ENCODE measurements around the gene PSMD2. TPM values are rescaled to one million over a fixed set of nuclear protein-coding genes. Genes with fewer than 3 reads are reported as not detected.

PSMD2 gene
- total and polyA plus RNA-seq, 2 of the 8 experiments (the other 6 are each of a cell fraction or from before 2014, with no cell fraction given) = 350 to 363 TPM

- no peak for FAIRE-seq
- TF ChIP-seq USF2 (IDR thresholded peaks at IDR 0.05; ENCODE audit: low read length) (no peak), TEAD4 (IDR thresholded peaks at IDR 0.05; ENCODE audit: low read depth, low read length) (no peak), NRF1 (IDR thresholded peaks at IDR 0.05; ENCODE audit: low read depth, low read length) (no peak), RFX5 (IDR thresholded peaks at IDR 0.05; ENCODE audit: borderline replicate concordance, low read depth, low read length) (no peak), ZNF274 (IDR thresholded peaks at IDR 0.05; ENCODE audit: borderline replicate concordance, extremely low read depth, low read length) (no peak), NANOG (IDR thresholded peaks at IDR 0.05; ENCODE audit: insufficient read depth, low read depth, low read length, poor library complexity, severe bottlenecking) (no peak), CBX5 (IDR thresholded peaks at IDR 0.05; ENCODE audit: low read depth, low read length) (no peak), CHD2 (IDR thresholded peaks at IDR 0.05; ENCODE audit: low read length) (no peak), SRF (IDR thresholded peaks at IDR 0.05; ENCODE audit: low read depth, low read length) (no peak), CTCF (IDR thresholded peaks at IDR 0.05; ENCODE audit: control extremely low read depth in 1 of 3, insufficient read depth in 1 of 3, low read depth in 1 of 3, low read length in 3 of 3) (no peak)
Measured at GRCh38 chr3:184300378-184300720, 1.3 kb downstream of the PSMD2 start.

More at GRCh38 chr3:184300378-184300720, 1.3 kb downstream of the PSMD2 start:
- ChIA-PET CTCF (ENCODE audit: partially characterized antibody) (interaction anchor here (0.6 to 3.5 kb wide), 4 partner anchors 20 to 70 kb away, joined by 3 to 10 read pairs (median 4); partner anchors contain the start of gene EEF1AKMT4), POLR2A (ENCODE audit: partially characterized antibody) (interaction anchor here (1.4 to 5.2 kb wide), 3 partner anchors 17 to 50 kb away, joined by 5 to 43 read pairs (median 17); partner anchors contain the start of gene EEF1AKMT4)
- H2BK20ac ChIP-seq (ENCODE audit: low read length) = no peak overlapping the region
- no peak overlapping the region for H3K23ac ChIP-seq (ENCODE audit: insufficient read length)
- no peak overlapping the region; the same call in 1 of the 2 replicates for H4K8ac ChIP-seq (ENCODE audit: extremely low read depth, insufficient read depth, low read length)
- no peak overlapping the region for H2BK15ac ChIP-seq (ENCODE audit: low read length)
- no peak overlapping the region for H3K14ac ChIP-seq (ENCODE audit: insufficient read length)
- H3K79me1 ChIP-seq (ENCODE audit: low read depth, low read length) = peaks cover 8% of the 10 kb centered on the region
- H3K4me1 ChIP-seq (replicated peaks in 1 of 4; ENCODE audit: control insufficient read depth in 3 of 4, insufficient read depth in 4 of 4, low read length in 3 of 4) = peaks cover 0 to 7% (median 2%) of the 10 kb centered on the region in 4 experiments; a peak in 4 of 7 replicates
- no peaks in the 10 kb centered on the region for H3K9me3 ChIP-seq (ENCODE audit: insufficient read depth in 2 of 2, low read depth in 1 of 2, low read length in 1 of 2)
- H2AFZ ChIP-seq (ENCODE audit: low read length) = no peak overlapping the region
- H3K79me2 ChIP-seq (ENCODE audit: control insufficient read depth in 1 of 2, insufficient read depth in 2 of 2, low read length in 2 of 2) = peaks cover 8 to 20% of the 10 kb centered on the region in 2 experiments
- H2BK12ac ChIP-seq (ENCODE audit: low read depth, low read length) = no peak overlapping the region
- H4K91ac ChIP-seq (replicated peaks; ENCODE audit: insufficient read length, low read length) = no peak overlapping the region
- H4K5ac ChIP-seq (ENCODE audit: insufficient read length, low read depth, low read length) = no peak overlapping the region
- no peak overlapping the region for H2BK5ac ChIP-seq (ENCODE audit: low read depth, low read length)
- H3K9ac ChIP-seq (replicated peaks in 1 of 4; ENCODE audit: extremely low read depth in 1 of 4, low read depth in 3 of 4, low read length in 3 of 4) = peak overlapping the region in 1 of 4 experiments; percentile 75; a peak in 1 of 7 replicates
- H3K18ac ChIP-seq (ENCODE audit: extremely low read depth, low read length) = no peak overlapping the region
- no peak for DNase-seq (ENCODE audit: low read depth in 1 of 2, low spot score in 2 of 2)
- H3K56ac ChIP-seq (replicated peaks; ENCODE audit: insufficient read length, low read depth, low read length) = no peak overlapping the region
- H4K20me1 ChIP-seq (replicated peaks in 1 of 2; ENCODE audit: control insufficient read depth in 1 of 2, insufficient read depth in 2 of 2, low read length in 2 of 2) = peaks cover 0 to 9% of the 10 kb centered on the region in 2 experiments
- H2BK120ac ChIP-seq (replicated peaks; ENCODE audit: low read depth, low read length) = no peak overlapping the region
- H3K4me2 ChIP-seq (ENCODE audit: insufficient read depth in 1 of 2, low read depth in 2 of 2, low read length in 2 of 2) = peak overlapping the region; percentile 84 to 92; a peak in 2 of 4 replicates
- H3K4ac ChIP-seq (replicated peaks; ENCODE audit: insufficient read length, low read depth, low read length) = no peak overlapping the region
- 86% methylated on average over 3 of the region's 3 CpGs; no CpG with 5 or more reads in 1 of the 2 experiments for WGBS, 2 experiments (ENCODE audit: extremely low coverage in 1 of 2, insufficient coverage in 1 of 2, insufficient read length in 1 of 2, insufficient replicate concordance in 2 of 2, low coverage in 1 of 2, low lambda C conversion rate in 2 of 2, missing lambda C conversion rate in 1 of 2)
- H3K4me3 ChIP-seq (ENCODE audit: extremely low read depth in 1 of 4, insufficient read depth in 2 of 4, low read depth in 3 of 4, low read length in 4 of 4) = peak overlapping the region in 3 of 4 experiments; percentile 92 to 98 (median 97); a peak in 5 of 8 replicates
- no peak overlapping the region for H2AK5ac ChIP-seq (ENCODE audit: low read depth, low read length)
- no peak overlapping the region for H3K27ac ChIP-seq (ENCODE audit: low read depth, low read length)
- H3K23me2 ChIP-seq (ENCODE audit: low read depth, low read length) = peaks cover 10% of the 10 kb centered on the region
- H3K27me3 ChIP-seq (replicated peaks in 1 of 4; ENCODE audit: control insufficient read depth in 3 of 4, extremely low read depth in 1 of 4, insufficient read depth in 3 of 4, low read length in 3 of 4) = no peaks in the 10 kb centered on the region
- peaks cover 33 to 51% (median 46%) of the 10 kb centered on the region in 4 experiments for H3K36me3 ChIP-seq (ENCODE audit: control insufficient read depth in 2 of 4, insufficient read depth in 4 of 4, low read length in 3 of 4)

All from H1 (cell line).